Activated CD4-positive, alpha-beta T cell treated with anti-CD3 and anti-CD28 coated beads, Interleukin-2, amount 50 U/mL, for 24 hours (primary cell): ENCODE measurements around the gene FUT9.
"Not testable (repeated sequence)": the region's sequence is repeated elsewhere in the genome, so short reads cannot be mapped to it uniquely, and the experiment has no call there.

Source experiments
- DNase-seq, 2 donors: peaks; one replicate each; pipeline ENCODE4 v3.0.0-alpha.2; 2020; ENCODE audit warnings: low read depth in 1 of 2, low spot score in 1 of 2

The FUT9 gene

DNA sequence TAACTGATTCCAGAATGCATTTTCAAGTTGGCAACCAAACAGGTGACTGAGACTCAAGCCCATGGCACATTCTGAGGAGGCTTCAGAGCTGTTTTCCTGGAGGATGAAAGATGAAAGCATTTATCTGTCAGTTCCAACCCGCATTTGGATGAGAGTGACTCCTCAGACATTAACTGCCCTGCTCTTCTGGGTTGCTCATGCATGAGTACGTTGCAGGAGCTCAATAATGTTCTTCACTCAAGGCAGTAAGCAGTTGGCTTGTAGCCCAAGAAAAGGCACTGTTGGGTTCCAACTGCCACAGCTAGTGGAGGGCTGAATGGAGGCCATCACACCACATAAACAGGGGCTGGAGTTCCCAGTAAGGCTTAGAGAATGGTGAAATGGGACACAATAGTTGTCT is 155.3 kb downstream of the FUT9 start:
- no peak for DNase-seq

DNA sequence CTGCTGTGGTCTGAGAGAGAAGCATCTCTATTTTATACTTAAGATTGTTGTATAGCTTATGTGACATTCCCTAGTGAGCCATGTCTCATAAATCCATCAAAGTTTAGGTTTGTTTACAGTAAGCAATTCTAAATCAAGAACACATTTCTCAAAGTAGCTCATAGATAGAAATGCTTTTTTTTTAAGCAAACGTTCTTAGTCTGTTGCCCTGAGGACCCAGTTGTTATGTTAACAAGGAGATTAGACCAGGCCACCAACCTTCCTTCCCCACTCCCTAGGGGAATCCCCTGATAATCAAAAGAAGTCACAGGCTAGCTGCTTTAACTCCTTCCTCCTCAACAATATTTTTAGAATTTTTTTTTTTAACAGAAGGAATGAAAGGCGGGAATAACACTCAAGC is 169.0 kb downstream of the FUT9 start:
- DNase-seq, result no peak

DNA sequence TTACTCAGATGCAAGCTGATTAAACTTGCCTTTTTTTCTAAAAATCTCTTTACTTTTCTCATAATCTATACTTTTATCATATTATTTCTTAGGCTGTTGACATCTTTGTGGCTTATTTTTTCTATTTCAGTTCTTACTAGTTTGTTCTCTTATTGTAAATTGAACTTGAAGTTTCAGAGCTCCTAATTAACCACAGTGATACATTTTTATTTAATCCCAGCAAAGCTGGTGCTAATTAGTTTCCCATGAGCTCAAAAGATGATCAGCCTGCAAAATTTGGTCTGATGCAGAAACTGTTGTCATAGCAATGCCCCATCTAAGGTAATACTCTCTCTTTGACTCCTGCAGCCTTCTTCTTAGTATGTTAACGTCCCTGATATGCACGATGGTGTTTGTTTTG is 170.3 kb downstream of the FUT9 start:
- no peak for DNase-seq

GRCh38 chr6:96186516-96187195 is 170.9 kb downstream of the FUT9 start:
- no peak for DNase-seq

DNA sequence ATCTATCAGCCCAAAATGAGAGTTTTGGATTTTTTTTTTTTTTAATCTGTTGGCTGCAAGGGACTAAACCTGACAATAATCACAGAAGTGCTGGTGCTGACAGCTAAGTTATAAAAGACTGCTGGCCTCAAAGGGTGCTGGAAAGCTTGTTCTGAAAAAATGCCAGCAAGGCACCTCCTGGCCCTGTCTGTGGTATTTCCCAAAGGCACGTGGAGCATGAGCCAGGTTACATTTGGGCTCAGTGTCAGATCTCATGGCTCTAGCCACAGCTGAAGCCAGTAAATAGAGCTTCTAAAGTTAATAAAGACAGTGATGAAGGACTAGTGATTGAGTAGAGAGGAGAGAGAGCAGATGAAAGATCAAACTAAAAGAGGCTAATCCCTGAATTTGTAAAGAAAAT is 178.9 kb downstream of the FUT9 start:
- DNase-seq, result no peak

DNA sequence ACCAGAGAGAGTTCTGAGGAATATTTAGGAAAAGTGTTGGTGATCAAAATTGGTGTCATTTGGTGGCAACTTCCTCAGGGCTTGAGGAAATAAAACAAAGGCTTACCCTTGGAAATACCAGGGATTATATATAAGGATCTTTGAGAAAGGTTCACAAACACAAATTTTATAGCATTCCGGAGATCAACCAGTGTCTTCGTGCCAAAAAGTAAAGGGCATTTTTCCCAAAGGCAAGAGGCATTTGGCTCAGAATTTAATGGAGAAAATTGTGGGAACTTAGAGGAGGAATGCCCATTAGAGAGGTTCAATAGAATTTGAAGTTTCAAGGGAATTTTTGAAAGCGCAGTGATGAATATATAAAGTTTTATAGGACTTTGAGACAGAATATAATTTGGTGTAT is 179.5 kb downstream of the FUT9 start:
- no peak for DNase-seq

DNA sequence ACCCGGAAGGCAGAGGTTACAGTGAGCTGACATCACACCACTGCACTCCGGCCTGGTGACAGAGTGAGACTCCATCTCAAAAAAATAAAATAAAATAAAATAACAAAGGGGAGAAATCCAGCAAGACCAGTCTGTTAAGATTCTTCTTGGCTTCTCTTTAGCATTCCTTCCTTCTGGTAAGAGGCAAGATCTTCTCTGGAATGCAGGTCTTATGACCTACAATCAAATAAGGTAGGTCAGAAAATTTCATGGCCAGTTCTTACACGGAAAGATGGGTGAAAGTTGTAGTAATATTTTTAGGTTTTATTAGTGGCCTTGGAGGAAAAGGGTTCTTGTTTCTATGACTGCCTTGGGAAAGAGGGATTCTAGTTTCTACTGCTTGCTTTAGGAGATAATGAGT is 180.9 kb downstream of the FUT9 start:
- DNase-seq, result no peak

DNA sequence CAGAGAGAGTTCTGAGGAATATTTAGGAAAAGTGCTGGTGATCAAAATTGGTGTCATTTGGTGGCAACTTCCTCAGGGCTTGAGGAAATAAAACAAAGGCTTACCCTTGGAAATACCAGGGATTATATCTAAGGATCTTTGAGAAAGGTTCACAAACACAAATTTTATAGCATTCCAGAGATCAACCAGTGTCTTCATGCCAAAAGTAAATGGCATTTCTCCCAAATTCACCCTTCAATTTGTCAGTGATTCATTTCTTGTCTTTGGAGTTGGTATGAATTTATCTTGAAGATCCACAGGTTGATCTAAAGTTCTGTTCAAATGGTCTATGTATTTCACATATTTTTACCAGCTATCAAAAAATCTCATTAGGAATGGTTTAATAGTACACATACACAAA is 181.5 kb downstream of the FUT9 start:
- DNase-seq, result no peak

- DNase-seq, result no peak
Observed at GRCh38 chr6:96202571-96202970, 186.8 kb downstream of the FUT9 start.

DNA sequence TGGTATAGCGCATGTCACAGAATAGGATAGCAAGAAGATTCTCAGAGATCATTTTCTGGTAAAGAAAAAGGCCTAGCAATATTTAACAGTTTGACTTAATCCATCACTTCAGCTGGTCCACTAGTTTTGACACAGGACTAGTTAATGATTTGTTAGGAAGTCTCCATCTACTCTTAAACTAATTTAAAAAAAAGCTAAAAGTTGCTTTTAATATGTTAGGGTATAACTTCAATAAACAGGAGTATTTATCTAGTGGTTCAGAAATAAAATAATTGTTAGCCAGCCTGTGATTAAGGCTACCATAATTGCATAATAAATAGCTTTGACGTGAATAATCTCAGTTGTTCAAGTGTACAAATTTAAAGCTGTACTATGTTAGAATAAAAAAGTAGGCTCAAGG is 195.6 kb downstream of the FUT9 start:
- DNase-seq, result no peak

GRCh38 chr6:96212066-96212465 is 196.3 kb downstream of the FUT9 start:
- DNase-seq, result no peak

DNA sequence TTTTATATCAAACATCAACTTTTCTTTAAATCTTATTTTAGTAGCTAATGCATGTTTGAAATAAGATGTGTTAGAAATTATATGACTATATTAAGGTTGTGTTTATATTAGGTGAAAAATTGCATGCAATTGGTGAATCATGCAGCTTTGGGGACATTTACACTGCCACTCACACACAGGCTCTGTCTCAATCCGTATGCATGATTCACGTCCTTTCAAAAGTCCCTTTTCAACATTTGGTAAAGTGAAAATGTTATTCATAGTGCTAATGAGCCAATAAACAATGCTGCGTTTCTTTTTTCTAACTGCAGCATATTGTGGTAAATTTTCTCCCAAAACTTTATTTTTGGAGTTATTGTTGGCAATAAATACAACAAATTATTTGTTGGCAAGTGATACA is 198.0 kb downstream of the FUT9 start:
- DNase-seq, result no peak

DNA sequence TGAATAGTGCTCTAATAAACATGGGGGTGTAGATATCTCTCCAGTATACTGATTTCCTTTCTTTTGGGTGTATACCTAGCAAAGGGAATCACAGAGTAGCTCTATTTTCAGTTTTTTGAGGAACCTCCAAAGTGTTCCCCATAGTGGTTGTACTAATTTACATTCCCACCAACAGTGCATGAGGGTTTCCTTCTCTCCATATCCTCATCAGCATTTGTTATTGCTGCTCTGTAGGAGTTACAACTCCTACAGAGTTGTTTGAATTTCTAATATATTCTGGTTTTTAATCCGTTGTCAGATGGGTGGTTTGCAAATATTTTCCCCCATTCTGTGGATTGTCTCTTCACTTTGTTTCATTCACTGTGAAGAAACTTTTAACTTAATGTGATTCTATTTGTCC is 207.9 kb downstream of the FUT9 start:
- DNase-seq, result no peak

DNA sequence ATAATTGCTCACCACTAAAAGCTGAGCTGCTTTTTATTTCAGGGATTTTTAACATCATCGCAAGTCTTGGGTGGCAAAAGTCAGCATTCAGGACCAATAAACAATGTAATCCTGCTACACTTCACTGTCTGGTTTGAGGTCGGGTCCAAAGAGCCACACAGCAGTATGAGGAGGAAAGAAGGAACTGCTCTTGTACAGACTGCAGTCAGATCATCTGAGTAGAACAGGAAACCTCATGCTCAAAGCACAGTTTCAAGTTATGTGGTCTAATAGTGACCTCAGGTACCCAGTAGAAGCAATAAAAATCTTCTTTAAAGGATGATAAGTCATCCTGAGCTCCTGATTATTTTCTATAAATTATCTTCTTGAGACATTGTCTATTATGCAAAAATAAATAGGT is 211.4 kb downstream of the FUT9 start:
- no peak for DNase-seq

DNA sequence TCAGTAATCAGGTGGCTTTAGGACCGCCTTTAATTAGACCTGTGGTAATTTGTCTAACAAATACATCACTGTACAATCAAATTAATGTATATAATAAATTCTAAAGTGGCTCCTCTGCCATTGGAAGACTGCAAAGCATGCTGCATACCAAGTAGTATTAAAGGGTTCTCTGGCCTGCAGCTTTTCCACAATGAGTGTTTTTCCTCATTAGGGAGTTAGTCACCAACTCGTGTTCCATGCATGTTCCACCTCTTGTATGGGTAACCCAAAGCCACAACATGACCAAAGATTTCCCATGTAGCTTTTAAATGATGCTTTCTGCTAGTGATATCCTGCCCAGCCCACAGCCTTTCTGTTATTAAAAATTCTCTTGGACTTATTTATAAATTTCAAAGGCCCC is 218.7 kb downstream of the FUT9 start:
- no peak for DNase-seq

- no peak for DNase-seq
Observed at GRCh38 chr6:96235927-96236326, 220.2 kb downstream of the FUT9 start.

GRCh38 chr6:96236471-96236870 is 220.7 kb downstream of the FUT9 start:
- no peak for DNase-seq

DNA sequence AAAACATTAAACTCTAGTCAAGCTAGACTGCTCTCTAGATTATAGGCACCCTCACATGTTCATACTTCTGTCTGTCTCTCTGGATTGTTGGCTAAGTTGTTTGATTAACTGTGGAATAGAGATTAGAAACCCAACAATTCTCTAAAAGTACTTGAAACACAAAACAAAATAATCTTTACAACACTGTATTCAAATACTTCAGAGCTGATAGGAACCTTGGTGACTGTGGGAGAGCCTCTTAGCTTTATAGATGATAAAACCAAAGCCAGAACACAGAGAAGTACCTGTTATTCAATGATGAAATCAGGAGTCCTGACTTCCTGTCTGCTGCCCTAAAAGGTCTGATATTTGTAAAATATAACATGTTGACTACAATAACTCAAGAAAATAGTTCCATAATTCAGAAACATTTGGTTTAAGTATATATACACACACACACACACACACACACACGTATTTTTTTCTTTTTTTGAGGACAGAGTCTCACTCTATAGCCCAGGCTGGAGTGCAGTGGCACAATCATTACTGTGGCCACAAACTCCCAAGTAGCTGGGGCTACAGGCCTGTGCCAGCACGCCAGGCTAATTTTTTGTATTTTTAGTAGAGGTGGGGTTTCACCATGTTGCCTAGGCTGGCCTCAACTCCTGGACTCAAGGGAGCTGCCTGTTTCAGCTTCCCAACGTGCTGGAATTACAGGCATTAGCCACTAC is 222.0 kb downstream of the FUT9 start:
- DNase-seq, result no peak

DNA sequence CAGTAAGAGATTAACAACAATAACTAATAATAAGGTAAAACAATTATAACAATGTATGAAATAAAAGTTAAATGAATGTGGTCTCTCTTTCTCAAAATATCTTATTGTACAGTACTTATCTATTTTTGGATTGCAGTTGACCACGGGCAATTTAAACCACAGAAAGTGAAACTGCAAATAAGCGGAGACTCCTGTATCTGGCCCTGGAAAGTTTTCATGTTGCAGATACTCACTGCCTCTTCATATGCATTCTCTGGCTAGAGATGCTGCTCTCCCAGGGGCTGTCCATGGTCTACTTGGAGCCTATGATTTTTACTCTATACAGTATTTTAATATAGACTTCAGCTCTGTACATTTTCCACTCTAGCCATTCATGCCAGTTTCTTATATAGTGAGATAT is 230.8 kb downstream of the FUT9 start:
- no peak for DNase-seq

GRCh38 chr6:96249755-96250154 is 234.0 kb downstream of the FUT9 start:
- no peak for DNase-seq

DNA sequence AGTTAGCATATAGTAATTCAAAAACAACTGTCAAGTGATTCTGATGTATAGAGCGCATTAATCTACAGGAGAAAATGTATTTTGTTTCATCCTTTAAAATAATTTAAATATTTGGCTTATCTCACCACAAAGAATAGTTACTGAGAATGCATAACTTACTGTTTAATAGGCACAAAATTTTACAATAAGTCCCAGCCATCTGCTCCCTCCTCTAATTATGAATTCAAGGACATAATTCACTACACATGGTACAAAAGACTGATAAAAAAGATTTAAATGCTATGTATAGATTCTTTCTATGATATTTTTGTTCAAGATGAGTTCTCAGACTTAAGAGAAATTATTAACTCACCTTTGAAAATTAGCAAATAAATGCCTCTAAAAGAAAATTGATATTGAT is 242.0 kb downstream of the FUT9 start:
- no peak for DNase-seq

DNA sequence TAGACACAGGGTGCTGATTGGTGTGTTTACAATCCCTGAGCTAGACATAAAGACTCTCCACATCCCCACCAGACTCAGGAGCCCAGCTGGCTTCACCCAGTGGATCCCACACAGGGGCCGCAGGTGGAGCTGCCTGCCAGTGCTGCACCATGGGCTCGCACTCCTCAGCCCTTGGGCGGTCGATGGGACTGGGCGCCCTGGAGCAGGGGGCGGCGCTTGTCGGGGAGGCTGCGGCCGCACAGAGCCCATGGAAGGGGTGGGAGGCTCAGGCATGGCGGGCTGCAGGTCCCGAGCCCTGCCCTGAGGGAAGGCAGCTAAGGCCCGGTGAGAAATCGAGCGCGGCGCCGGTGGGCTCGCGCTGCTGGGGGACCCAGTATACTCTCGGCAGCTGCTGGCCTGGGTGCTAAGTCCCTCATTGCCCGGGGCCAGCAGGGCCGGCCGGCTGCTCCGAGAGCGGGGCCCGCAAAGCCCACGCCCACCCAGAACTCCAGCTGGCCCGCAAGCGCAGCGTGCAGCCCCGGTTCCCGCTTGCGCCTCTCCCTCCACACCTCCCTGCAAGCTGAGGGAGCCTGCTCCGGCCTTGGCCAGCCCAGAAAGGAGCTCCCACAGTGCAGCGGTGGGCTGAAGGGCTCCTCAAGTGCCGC is 245.1 kb downstream of the FUT9 start:
- not testable (repeated sequence) for DNase-seq
